Measurements from ENCODE around the gene PHLPP1.

PHLPP1 gene

DNA sequence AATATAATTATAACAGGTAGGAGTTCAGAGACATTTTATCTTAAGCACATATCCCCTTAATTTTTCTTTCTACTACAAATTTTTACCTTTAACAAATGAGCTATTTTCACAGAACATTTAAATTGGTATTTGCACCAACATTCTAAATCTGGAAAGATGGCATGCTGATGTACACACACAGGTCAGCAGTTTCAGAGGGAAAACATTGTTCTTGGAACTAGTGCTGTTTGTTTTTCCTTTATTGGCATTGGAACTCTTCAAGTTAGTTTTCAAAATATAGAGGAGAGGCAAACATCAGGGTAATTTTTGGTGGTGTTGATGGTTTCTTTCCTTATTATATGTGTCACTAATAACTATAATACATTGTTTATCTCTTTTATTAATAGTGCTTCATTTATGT lies 155.3 kb downstream of the PHLPP1 start:
- no peak for ATAC-seq
- TF ChIP-seq TCF4 (CRISPR knock-in tag; IDR thresholded peaks at IDR 0.05; ENCODE audit: borderline replicate concordance): no peak
- TF ChIP-seq, protein P1, sequence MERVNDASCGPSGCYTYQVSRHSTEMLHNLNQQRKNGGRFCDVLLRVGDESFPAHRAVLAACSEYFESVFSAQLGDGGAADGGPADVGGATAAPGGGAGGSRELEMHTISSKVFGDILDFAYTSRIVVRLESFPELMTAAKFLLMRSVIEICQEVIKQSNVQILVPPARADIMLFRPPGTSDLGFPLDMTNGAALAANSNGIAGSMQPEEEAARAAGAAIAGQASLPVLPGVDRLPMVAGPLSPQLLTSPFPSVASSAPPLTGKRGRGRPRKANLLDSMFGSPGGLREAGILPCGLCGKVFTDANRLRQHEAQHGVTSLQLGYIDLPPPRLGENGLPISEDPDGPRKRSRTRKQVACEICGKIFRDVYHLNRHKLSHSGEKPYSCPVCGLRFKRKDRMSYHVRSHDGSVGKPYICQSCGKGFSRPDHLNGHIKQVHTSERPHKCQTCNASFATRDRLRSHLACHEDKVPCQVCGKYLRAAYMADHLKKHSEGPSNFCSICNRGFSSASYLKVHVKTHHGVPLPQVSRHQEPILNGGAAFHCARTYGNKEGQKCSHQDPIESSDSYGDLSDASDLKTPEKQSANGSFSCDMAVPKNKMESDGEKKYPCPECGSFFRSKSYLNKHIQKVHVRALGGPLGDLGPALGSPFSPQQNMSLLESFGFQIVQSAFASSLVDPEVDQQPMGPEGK (CRISPR knock-in tag; IDR thresholded peaks at IDR 0.05; ENCODE audit: borderline replicate concordance): no peak
- TF ChIP-seq, protein P2, sequence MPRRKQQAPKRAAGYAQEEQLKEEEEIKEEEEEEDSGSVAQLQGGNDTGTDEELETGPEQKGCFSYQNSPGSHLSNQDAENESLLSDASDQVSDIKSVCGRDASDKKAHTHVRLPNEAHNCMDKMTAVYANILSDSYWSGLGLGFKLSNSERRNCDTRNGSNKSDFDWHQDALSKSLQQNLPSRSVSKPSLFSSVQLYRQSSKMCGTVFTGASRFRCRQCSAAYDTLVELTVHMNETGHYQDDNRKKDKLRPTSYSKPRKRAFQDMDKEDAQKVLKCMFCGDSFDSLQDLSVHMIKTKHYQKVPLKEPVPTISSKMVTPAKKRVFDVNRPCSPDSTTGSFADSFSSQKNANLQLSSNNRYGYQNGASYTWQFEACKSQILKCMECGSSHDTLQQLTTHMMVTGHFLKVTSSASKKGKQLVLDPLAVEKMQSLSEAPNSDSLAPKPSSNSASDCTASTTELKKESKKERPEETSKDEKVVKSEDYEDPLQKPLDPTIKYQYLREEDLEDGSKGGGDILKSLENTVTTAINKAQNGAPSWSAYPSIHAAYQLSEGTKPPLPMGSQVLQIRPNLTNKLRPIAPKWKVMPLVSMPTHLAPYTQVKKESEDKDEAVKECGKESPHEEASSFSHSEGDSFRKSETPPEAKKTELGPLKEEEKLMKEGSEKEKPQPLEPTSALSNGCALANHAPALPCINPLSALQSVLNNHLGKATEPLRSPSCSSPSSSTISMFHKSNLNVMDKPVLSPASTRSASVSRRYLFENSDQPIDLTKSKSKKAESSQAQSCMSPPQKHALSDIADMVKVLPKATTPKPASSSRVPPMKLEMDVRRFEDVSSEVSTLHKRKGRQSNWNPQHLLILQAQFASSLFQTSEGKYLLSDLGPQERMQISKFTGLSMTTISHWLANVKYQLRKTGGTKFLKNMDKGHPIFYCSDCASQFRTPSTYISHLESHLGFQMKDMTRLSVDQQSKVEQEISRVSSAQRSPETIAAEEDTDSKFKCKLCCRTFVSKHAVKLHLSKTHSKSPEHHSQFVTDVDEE (CRISPR knock-in tag; IDR thresholded peaks at IDR 0.05): no peak
- no peak for TF ChIP-seq ZC3H10 (CRISPR knock-in tag; IDR thresholded peaks at IDR 0.05)
- no peak for TF ChIP-seq ARNTL (CRISPR knock-in tag; IDR thresholded peaks at IDR 0.05; ENCODE audit: borderline replicate concordance, low read depth)
- TF ChIP-seq, protein P3, sequence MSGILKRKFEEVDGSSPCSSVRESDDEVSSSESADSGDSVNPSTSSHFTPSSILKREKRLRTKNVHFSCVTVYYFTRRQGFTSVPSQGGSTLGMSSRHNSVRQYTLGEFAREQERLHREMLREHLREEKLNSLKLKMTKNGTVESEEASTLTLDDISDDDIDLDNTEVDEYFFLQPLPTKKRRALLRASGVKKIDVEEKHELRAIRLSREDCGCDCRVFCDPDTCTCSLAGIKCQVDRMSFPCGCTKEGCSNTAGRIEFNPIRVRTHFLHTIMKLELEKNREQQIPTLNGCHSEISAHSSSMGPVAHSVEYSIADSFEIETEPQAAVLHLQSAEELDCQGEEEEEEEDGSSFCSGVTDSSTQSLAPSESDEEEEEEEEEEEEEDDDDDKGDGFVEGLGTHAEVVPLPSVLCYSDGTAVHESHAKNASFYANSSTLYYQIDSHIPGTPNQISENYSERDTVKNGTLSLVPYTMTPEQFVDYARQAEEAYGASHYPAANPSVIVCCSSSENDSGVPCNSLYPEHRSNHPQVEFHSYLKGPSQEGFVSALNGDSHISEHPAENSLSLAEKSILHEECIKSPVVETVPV (CRISPR knock-in tag; IDR thresholded peaks at IDR 0.05): no peak

DNA sequence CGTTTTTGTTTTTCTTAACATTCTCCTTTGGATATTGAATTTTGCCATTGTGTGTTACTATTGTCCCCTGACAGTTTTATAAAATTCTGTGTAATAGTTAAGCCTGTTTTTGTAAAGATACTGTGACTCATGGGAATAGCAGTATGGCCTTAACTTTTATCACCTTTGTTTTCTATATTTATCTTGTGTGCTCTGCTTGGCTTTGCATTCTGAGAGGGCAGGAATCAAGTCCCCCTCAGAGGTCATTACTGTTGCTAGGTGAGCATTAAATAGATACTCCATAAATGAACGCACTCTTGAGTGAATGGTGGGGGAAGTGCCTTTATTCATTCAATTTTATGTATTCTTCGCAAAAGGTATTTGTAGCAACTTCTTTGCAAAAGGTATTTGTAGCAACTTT lies 160.0 kb downstream of the PHLPP1 start:
- TF ChIP-seq, protein P2 (CRISPR knock-in tag; IDR thresholded peaks at IDR 0.05): no peak
- TF ChIP-seq OSR1 (CRISPR knock-in tag; IDR thresholded peaks at IDR 0.05) (no peak), ZNF8 (CRISPR knock-in tag; IDR thresholded peaks at IDR 0.05) (no peak), RARB (CRISPR knock-in tag; IDR thresholded peaks at IDR 0.05) (no peak), ZFP30 (CRISPR knock-in tag; IDR thresholded peaks at IDR 0.05) (no peak), ZC3H10 (CRISPR knock-in tag; IDR thresholded peaks at IDR 0.05) (no peak), ESRRG (CRISPR knock-in tag; IDR thresholded peaks at IDR 0.05) (no peak), ISL1 (CRISPR knock-in tag; IDR thresholded peaks at IDR 0.05) (no peak), CSDC2 (CRISPR knock-in tag; IDR thresholded peaks at IDR 0.05) (no peak), TCF4 (CRISPR knock-in tag; IDR thresholded peaks at IDR 0.05; ENCODE audit: borderline replicate concordance) (no peak), PPARA (CRISPR knock-in tag; IDR thresholded peaks at IDR 0.05; ENCODE audit: borderline replicate concordance) (no peak), ARNTL (CRISPR knock-in tag; IDR thresholded peaks at IDR 0.05; ENCODE audit: borderline replicate concordance, low read depth) (no peak), GLIS3 (CRISPR knock-in tag; IDR thresholded peaks at IDR 0.05) (no peak), TOX (CRISPR knock-in tag; IDR thresholded peaks at IDR 0.05; ENCODE audit: borderline replicate concordance) (no peak), ZNF565 (CRISPR knock-in tag; conservative IDR thresholded peaks at IDR 0.05; ENCODE audit: low read depth) (no peak)
- TF ChIP-seq, protein P4, sequence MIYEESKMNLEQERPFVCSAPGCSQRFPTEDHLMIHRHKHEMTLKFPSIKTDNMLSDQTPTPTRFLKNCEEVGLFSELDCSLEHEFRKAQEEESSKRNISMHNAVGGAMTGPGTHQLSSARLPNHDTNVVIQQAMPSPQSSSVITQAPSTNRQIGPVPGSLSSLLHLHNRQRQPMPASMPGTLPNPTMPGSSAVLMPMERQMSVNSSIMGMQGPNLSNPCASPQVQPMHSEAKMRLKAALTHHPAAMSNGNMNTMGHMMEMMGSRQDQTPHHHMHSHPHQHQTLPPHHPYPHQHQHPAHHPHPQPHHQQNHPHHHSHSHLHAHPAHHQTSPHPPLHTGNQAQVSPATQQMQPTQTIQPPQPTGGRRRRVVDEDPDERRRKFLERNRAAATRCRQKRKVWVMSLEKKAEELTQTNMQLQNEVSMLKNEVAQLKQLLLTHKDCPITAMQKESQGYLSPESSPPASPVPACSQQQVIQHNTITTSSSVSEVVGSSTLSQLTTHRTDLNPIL (CRISPR knock-in tag; IDR thresholded peaks at IDR 0.05; ENCODE audit: low read depth): no peak
- TF ChIP-seq, protein P5, sequence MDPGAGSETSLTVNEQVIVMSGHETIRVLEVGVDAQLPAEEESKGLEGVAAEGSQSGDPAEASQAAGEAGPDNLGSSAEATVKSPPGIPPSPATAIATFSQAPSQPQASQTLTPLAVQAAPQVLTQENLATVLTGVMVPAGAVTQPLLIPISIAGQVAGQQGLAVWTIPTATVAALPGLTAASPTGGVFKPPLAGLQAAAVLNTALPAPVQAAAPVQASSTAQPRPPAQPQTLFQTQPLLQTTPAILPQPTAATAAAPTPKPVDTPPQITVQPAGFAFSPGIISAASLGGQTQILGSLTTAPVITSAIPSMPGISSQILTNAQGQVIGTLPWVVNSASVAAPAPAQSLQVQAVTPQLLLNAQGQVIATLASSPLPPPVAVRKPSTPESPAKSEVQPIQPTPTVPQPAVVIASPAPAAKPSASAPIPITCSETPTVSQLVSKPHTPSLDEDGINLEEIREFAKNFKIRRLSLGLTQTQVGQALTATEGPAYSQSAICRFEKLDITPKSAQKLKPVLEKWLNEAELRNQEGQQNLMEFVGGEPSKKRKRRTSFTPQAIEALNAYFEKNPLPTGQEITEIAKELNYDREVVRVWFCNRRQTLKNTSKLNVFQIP (CRISPR knock-in tag; IDR thresholded peaks at IDR 0.05; ENCODE audit: borderline replicate concordance, low read depth): no peak
- TF ChIP-seq, protein P1 (CRISPR knock-in tag; IDR thresholded peaks at IDR 0.05; ENCODE audit: borderline replicate concordance): no peak
- TF ChIP-seq, protein P3 (CRISPR knock-in tag; IDR thresholded peaks at IDR 0.05): no peak
- ATAC-seq: no peak

Measured in SK-N-SH treated with all-trans-retinoic acid at 6 μM for 48 hours (cell line).